SK-N-SH (cell line): ENCODE measurements around the gene OR13J1. TPM values are rescaled to one million over a fixed set of nuclear protein-coding genes. Genes with fewer than 3 reads are reported as not detected.
"Not testable (repeated sequence)": the region's sequence is repeated elsewhere in the genome, so short reads cannot be mapped to it uniquely, and the experiment has no call there.

Source experiments
- CTCF ChIA-PET: fragments of 300-600, 350-600 bp; formaldehyde crosslinking; extraction: SDS; loops from one replicate; lab custom pipeline; 2021; lab: Yijun Ruan, JAX
- POLR2A ChIA-PET: fragments of 350-600 bp; sonication (Branson Sonifier 250); formaldehyde crosslinking; extraction: SDS; loops from one replicate; lab custom pipeline; 2020; ENCODE audit warnings: antibody characterized with exemption, inconsistent platforms; lab: Yijun Ruan, JAX
- DNase-seq: peaks from one replicate; pipeline ENCODE4 v3.0.0; 2012
- H2AFZ ChIP-seq: fragments of 200-600 bp; sonication (generic); 2 replicates; pipeline ENCODE4 v1.8.1; 2016; ENCODE audit warnings: antibody characterized with exemption, mild to moderate bottlenecking, low read depth
- H3F3A ChIP-seq: fragments of 200-600 bp; sonication (generic); replicated peaks from 2 replicates; pipeline ENCODE3; 2016; ENCODE audit warnings: antibody characterized with exemption, mild to moderate bottlenecking; ENCODE audit not compliant: insufficient read depth
- H3K27ac ChIP-seq, 2 experiments: fragments of 200-500 bp in 1 of 2; fragments of 200-600 bp in 1 of 2; sonication (Bioruptor generic) in 1 of 2; sonication (generic), shearing (Covaris generic) in 1 of 2; 2 replicates each; pipeline versions ENCODE4 v1.5.1 to v1.6.1; 2014 to 2016; ENCODE audit warnings: low read depth in 2 of 2, inconsistent platforms in 1 of 2, low read length in 1 of 2, mild to moderate bottlenecking in 1 of 2, mixed read lengths in 1 of 2
- H3K27me3 ChIP-seq: fragments of 200-600 bp; sonication (generic), shearing (Covaris generic); 2 replicates; pipeline ENCODE4 v1.6.1; 2016; ENCODE audit warnings: mixed run types; ENCODE audit not compliant: insufficient read depth
- H3K36me3 ChIP-seq, 2 experiments: fragments of 200-500 bp in 1 of 2; fragments of 200-600 bp in 1 of 2; sonication (Bioruptor generic) in 1 of 2; sonication (generic) in 1 of 2; replicated peaks in 1 of 2; 2 replicates each; pipeline versions ENCODE3 to v1.5.1; 2014 to 2016; ENCODE audit warnings: low read length in 1 of 2, mild to moderate bottlenecking in 1 of 2; ENCODE audit not compliant: insufficient read depth in 2 of 2, control insufficient read depth in 1 of 2
- H3K4me1 ChIP-seq, 2 experiments: fragments of 200-500 bp in 1 of 2; fragments of 200-600 bp in 1 of 2; sonication (Bioruptor generic) in 1 of 2; sonication (generic), shearing (Covaris generic) in 1 of 2; 2 replicates each; pipeline versions ENCODE4 v1.5.1 to v1.6.1; 2014 to 2016; ENCODE audit warnings: low read depth in 1 of 2, low read length in 1 of 2, mixed run types in 1 of 2; ENCODE audit not compliant: insufficient read depth in 2 of 2, control insufficient read depth in 1 of 2
- H3K4me2 ChIP-seq: fragments of 200-600 bp; sonication (generic), shearing (Covaris generic); 2 replicates; pipeline ENCODE4 v1.6.1; 2017; ENCODE audit warnings: mixed run types
- H3K4me3 ChIP-seq, 2 experiments: fragments of 200-500 bp in 1 of 2; fragments of 200-600 bp in 1 of 2; sonication (Bioruptor generic) in 1 of 2; sonication (generic), shearing (Covaris generic) in 1 of 2; 2 replicates each; pipeline versions ENCODE4 v1.5.1 to v1.8.1; 2014 to 2016; ENCODE audit warnings: low read depth in 2 of 2, inconsistent platforms in 1 of 2, low read length in 1 of 2, mild to moderate bottlenecking in 1 of 2, mixed read lengths in 1 of 2, moderate library complexity in 1 of 2
- H3K79me2 ChIP-seq: fragments of 200-600 bp; sonication (generic); 2 replicates; pipeline ENCODE4 v1.8.1; 2017; ENCODE audit warnings: mild to moderate bottlenecking; ENCODE audit not compliant: insufficient read depth
- H3K9ac ChIP-seq: fragments of 200-600 bp; sonication (generic); 2 replicates; pipeline ENCODE4 v1.6.1; 2017; ENCODE audit warnings: mixed run types
- H3K9me2 ChIP-seq: fragments of 200-600 bp; sonication (generic); 2 replicates; pipeline ENCODE4 v1.6.1; 2017; ENCODE audit warnings: mixed run types
- H3K9me3 ChIP-seq: fragments of 200-600 bp; sonication (generic); 2 replicates; pipeline ENCODE4 v1.6.1; 2017; ENCODE audit warnings: mixed run types, mild to moderate bottlenecking, moderate library complexity
- H4K20me1 ChIP-seq: fragments of 200-600 bp; sonication (generic); 2 replicates; pipeline ENCODE4 v1.6.1; 2017; ENCODE audit warnings: mild to moderate bottlenecking, mixed run types; ENCODE audit not compliant: insufficient read depth
- ELF1 ChIP-seq: IDR thresholded peaks from 2 replicates; pipeline ENCODE4 v1.4.0; 2012
- EZH2phosphoT487 ChIP-seq: fragments of 200-600 bp; sonication (generic); IDR thresholded peaks from 2 replicates; pipeline ENCODE4 v1.6.1; 2017; ENCODE audit warnings: low read depth, mixed run types, mild to moderate bottlenecking, antibody characterized with exemption, moderate library complexity, borderline replicate concordance
- FOSL2 ChIP-seq: IDR thresholded peaks from 2 replicates; pipeline ENCODE4 v1.4.0; 2012; ENCODE audit warnings: low read depth, mild to moderate bottlenecking, moderate library complexity, borderline replicate concordance
- FOXM1 ChIP-seq: IDR thresholded peaks from 2 replicates; pipeline ENCODE4 v1.4.0; 2012; ENCODE audit warnings: low read depth, mild to moderate bottlenecking
- GABPA ChIP-seq: IDR thresholded peaks from 2 replicates; pipeline ENCODE4 v1.4.0; 2012; ENCODE audit warnings: low read depth, mild to moderate bottlenecking
- GATA2 ChIP-seq: sonication (generic); formaldehyde crosslinking; IDR thresholded peaks from 2 replicates; pipeline ENCODE4 v1.5.0; 2020; ENCODE audit warnings: mild to moderate bottlenecking, missing genetic modification reagents
- NFIC ChIP-seq: IDR thresholded peaks from 2 replicates; pipeline ENCODE4 v1.4.0; 2012; ENCODE audit warnings: borderline replicate concordance
- POLR2AphosphoS5 ChIP-seq: IDR thresholded peaks from 2 replicates; pipeline ENCODE4 v1.6.1; 2012; ENCODE audit warnings: low read depth, low read length
- RAD21 ChIP-seq: IDR thresholded peaks from 2 replicates; pipeline ENCODE4 v1.6.1; 2012; ENCODE audit warnings: mild to moderate bottlenecking, low read length
- RCOR1 ChIP-seq: fragments of 150-350 bp; IDR thresholded peaks from 2 replicates; pipeline ENCODE4 v1.6.1; 2017; ENCODE audit warnings: antibody characterized with exemption, low read length
- RFX5 ChIP-seq: IDR thresholded peaks from 2 replicates; pipeline ENCODE4 v1.6.1; 2012; ENCODE audit warnings: mild to moderate bottlenecking, improper control_type of control experiment, low read length
- SIN3A ChIP-seq: IDR thresholded peaks from 2 replicates; pipeline ENCODE4 v1.6.1; 2012; ENCODE audit warnings: low read depth, mild to moderate bottlenecking, low read length, moderate library complexity, borderline replicate concordance
- TCF12 ChIP-seq: IDR thresholded peaks from 2 replicates; pipeline ENCODE4 v1.4.0; 2012
- YY1 ChIP-seq: IDR thresholded peaks from 2 replicates; pipeline ENCODE4 v1.4.0; 2012; ENCODE audit warnings: low read depth, mild to moderate bottlenecking
- ZBTB33 ChIP-seq: IDR thresholded peaks from 2 replicates; pipeline ENCODE4 v1.4.0; 2012; ENCODE audit warnings: low read depth, borderline replicate concordance
- WGBS: methylation state at CpG from one replicate; pipeline ENCODE4 v1.1.6; 2017; ENCODE audit warnings: low lambda C conversion rate; 5-methylcytosine and 5-hydroxymethylcytosine counted together
- polyA plus RNA-seq, 3 experiments: library from polyadenylated mRNA; depleted of rRNA; stranded (reverse); fragments of >200 nt; gene quantifications; 2 replicates each; pipeline ENCODE4 v1.2.3, GENCODE V29; 2012
- TF ChIP-seq, protein P1 (sequence below): fragments of 150-350 bp; IDR thresholded peaks from 2 replicates; pipeline ENCODE4 v1.6.1; 2016; ENCODE audit warnings: mild to moderate bottlenecking, low read depth, low read length

OR13J1 gene
- polyA plus RNA-seq, 1 of the 3 experiments (the other 2 are of a cell fraction): not detected

- no peak for TF ChIP-seq EZH2phosphoT487
Measured at GRCh38 chr9:35899021-35899420, 28.8 kb upstream of the OR13J1 start (continued).

DNA sequence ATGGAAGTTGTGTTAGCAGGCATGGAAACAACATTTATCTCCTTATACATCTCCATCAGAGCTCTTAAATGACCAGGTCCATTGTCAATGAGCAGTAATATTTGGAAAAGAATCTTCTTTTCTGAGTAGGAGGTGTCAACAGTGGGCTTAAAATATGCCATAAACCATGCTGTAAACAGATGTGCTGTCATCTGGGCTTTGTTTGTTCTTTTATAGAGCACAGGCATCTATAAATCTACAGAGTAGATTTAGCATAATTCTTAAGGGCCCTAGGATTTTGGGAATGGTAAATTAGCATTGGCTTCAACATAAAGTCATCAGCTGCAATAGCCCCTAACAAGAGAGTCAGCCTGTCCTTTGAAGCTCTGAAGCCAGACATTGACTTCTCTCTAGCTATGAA is 28.1 kb upstream of the OR13J1 start:
- Histone ChIP-seq H3K4me3 (no peak overlapping the region), H3K9ac (no peak overlapping the region), H3F3A (peaks cover 5% of the 10 kb centered on the region), H3K27me3 (no peaks in the 10 kb centered on the region), H3K4me1 (no peaks in the 10 kb centered on the region), H4K20me1 (no peaks in the 10 kb centered on the region), H3K9me2 (no peaks in the 10 kb centered on the region), H3K27ac (no peak overlapping the region), H3K36me3 (no peaks in the 10 kb centered on the region), H2AFZ (no peak overlapping the region), H3K79me2 (no peaks in the 10 kb centered on the region), H3K4me2 (no peak overlapping the region), H3K9me3 (no peaks in the 10 kb centered on the region)
- DNase-seq: no peak
- ChIA-PET CTCF (interaction anchor here (0.6 to 2.9 kb wide), 8 partner anchors 13 to 431 kb away, joined by 3 to 19 read pairs (median 4); no protein-coding TSS in a partner anchor), POLR2A (no interaction called here)
- TF ChIP-seq SIN3A (no peak), FOSL2 (no peak), ELF1 (no peak)
- TF ChIP-seq, protein P1, sequence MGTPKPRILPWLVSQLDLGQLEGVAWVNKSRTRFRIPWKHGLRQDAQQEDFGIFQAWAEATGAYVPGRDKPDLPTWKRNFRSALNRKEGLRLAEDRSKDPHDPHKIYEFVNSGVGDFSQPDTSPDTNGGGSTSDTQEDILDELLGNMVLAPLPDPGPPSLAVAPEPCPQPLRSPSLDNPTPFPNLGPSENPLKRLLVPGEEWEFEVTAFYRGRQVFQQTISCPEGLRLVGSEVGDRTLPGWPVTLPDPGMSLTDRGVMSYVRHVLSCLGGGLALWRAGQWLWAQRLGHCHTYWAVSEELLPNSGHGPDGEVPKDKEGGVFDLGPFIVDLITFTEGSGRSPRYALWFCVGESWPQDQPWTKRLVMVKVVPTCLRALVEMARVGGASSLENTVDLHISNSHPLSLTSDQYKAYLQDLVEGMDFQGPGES: no peak

DNA sequence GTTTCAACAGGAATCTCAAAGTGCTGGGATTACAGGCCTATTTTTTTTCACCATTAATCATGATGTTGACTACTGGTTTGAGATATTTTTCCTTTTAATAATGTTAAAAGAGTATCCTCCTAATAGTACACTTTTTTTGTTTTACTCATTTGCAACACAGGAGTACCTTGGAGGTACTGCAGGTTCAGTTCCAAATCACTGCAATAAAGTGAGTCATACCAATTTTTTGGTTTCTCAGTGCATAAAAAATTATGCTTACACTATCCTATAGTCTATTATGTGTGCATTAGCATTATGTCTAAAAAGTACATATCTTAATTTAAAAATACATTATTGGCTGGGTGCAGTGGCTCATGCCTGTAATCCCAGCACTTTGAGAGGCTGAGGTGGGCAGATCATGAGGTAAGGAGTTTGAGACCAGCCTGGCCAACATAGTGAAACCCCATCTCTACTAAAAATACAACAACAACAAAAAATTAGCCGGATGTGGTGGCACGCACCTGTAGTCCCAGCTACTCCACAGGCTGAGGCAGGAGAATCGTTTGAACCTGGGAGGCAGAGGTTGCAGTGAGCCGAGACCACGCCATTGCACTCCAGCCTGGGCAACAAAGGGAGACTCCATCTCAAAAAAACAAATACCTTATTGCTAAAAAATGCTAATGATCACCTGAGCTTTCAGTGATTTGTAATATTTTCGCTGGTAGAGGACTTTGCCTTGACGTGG is 27.3 kb upstream of the OR13J1 start:
- H3K4me3 ChIP-seq, H3K36me3 ChIP-seq, H3K4me1 ChIP-seq, H3K9me2 ChIP-seq, H3K27me3 ChIP-seq, H2AFZ ChIP-seq, H3K4me2 ChIP-seq, H4K20me1 ChIP-seq, H3K9ac ChIP-seq, H3K9me3 ChIP-seq, DNase-seq, POLR2A ChIA-PET, H3K79me2 ChIP-seq, H3K27ac ChIP-seq, H3F3A ChIP-seq: not testable (repeated sequence)
- 76% methylated on average over 7 of the region's 7 CpGs for WGBS
- CTCF ChIA-PET: interaction anchor here (1.2 to 4.3 kb wide), 7 partner anchors 11 to 126 kb away, joined by 3 to 29 read pairs (median 5); no protein-coding TSS in a partner anchor

DNA sequence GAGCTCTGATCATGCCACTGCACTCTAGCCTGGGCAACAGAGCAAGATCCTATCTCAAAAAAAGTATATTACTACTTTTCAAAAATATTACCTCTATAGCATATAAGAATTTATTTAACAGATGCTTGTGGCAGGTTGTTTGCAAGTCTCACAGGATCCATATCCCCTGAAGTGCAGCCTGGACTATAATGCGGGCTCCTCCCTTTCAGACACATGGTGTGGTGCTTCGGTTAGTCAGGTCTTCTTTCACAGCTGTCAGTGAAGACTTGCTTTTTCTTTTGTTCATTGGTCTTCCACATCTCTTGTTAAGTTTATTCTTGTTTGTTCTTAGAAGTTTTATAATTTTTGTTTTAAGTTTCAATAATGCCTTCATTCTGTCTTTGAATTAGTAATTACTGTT is 26.4 kb upstream of the OR13J1 start:
- no peaks in the 10 kb centered on the region for H3K9me2 ChIP-seq
- H3K27ac ChIP-seq: no peak overlapping the region
- H3K36me3 ChIP-seq: no peaks in the 10 kb centered on the region
- no peak overlapping the region for H3K9ac ChIP-seq
- H3K9me3 ChIP-seq: no peaks in the 10 kb centered on the region
- ChIA-PET POLR2A (no interaction called here), CTCF (interaction anchor here (1.2 to 4.3 kb wide), 6 partner anchors 12 to 107 kb away, joined by 4 to 29 read pairs (median 12); no protein-coding TSS in a partner anchor)
- WGBS: 88% methylated on average over 2 of the region's 2 CpGs
- no peak overlapping the region for H3K4me2 ChIP-seq
- no peak for TF ChIP-seq NFIC
- no peak for TF ChIP-seq RCOR1
- no peak for TF ChIP-seq YY1
- TF ChIP-seq, protein P1: no peak
- TF ChIP-seq RAD21: no peak
- no peak for TF ChIP-seq POLR2AphosphoS5
- TF ChIP-seq FOXM1: no peak
- no peak for TF ChIP-seq TCF12
- no peak for TF ChIP-seq GATA2
- no peak for TF ChIP-seq RFX5
- TF ChIP-seq GABPA: no peak
- TF ChIP-seq ZBTB33: no peak
- no peak for TF ChIP-seq EZH2phosphoT487
- no peak overlapping the region for H2AFZ ChIP-seq
- no peak overlapping the region for H3K4me3 ChIP-seq
- H3K27me3 ChIP-seq: 0 out of 2 replicates have a peak, but pooled peaks cover 7% of the 10 kb centered on the region
- no peaks in the 10 kb centered on the region for H3K4me1 ChIP-seq
- peaks cover 3% of the 10 kb centered on the region for H3F3A ChIP-seq
- no peak for DNase-seq
- H3K79me2 ChIP-seq: no peaks in the 10 kb centered on the region
- no peaks in the 10 kb centered on the region for H4K20me1 ChIP-seq
